Measurements from ENCODE around the gene NTRK2.

NTRK2 gene

DNA sequence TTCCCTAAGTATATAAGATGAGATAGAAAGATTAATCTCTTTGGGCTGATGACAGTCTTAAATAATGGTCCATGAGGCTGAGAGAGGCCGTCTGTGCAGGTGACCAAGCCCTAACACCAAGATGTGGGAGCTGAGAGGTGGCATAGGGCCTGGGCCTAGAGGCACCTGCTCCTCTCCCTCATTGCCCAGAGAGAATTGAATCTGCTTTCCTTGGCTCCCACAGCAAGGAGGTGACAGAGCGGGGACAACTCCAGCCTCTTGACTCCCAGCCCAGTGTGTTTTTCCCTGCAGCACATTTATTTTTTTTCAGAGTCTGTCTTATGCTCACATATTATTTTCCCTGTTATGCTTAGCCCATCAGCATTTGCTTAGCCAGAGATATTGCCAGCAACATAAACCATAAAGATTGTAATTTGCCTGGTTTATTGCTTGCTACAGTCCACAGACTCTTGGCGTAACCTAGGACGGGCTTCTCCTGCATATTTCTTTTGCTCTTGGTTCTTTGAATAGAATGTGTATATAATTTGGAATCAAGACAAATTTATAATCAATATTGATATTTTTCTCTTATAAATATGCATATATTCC, 105.6 kb downstream of the NTRK2 start:
- DNase-seq (ENCODE audit: low spot score): no peak
- TF ChIP-seq, protein P1, sequence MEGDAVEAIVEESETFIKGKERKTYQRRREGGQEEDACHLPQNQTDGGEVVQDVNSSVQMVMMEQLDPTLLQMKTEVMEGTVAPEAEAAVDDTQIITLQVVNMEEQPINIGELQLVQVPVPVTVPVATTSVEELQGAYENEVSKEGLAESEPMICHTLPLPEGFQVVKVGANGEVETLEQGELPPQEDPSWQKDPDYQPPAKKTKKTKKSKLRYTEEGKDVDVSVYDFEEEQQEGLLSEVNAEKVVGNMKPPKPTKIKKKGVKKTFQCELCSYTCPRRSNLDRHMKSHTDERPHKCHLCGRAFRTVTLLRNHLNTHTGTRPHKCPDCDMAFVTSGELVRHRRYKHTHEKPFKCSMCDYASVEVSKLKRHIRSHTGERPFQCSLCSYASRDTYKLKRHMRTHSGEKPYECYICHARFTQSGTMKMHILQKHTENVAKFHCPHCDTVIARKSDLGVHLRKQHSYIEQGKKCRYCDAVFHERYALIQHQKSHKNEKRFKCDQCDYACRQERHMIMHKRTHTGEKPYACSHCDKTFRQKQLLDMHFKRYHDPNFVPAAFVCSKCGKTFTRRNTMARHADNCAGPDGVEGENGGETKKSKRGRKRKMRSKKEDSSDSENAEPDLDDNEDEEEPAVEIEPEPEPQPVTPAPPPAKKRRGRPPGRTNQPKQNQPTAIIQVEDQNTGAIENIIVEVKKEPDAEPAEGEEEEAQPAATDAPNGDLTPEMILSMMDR (IDR thresholded peaks at IDR 0.05; ENCODE audit: extremely low read depth, missing control alignments): no peak

DNA sequence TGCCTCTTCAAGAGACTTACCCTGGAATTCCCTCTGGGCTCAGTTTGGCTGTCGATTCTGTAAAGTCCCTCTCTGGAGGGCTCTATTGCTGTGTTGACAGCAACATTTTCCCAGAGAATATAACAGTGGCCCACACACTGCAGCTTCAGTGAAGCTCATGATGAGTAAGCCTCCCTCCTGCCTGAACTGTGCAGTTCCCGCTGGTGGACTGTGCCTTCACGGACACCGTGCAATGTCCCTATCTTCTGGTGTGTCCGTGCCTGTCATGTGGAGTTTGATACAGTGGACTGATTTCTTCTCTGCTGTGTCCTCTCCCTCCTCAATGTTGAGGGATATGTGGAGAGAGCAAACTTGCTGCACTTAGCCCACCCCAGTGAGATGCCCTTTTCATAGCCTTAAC, 109.0 kb downstream of the NTRK2 start:
- DNase-seq (ENCODE audit: low spot score): no peak
- TF ChIP-seq, protein P1 (IDR thresholded peaks at IDR 0.05; ENCODE audit: extremely low read depth, missing control alignments): no peak

DNA sequence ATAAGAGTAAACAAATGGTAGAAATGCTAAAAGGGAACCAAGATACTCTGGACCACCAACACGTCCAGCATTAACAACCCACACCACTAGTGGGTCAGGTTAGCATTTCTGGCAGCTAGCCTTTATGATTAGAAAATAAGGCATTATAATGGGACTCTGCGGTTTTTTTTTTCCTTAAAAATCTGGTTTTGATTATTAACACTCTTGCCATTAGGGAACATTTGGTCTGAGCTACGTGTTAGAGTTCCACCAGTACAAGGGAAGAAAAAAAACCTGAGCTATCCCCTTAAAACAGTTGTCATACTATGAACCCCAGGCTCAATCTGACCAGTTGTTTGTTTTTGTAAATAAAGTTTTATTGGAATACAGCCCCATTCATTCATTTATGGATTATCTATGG, 110.4 kb downstream of the NTRK2 start:
- no peak for DNase-seq (ENCODE audit: low spot score)
- TF ChIP-seq, protein P1 (IDR thresholded peaks at IDR 0.05; ENCODE audit: extremely low read depth, missing control alignments): no peak

DNA sequence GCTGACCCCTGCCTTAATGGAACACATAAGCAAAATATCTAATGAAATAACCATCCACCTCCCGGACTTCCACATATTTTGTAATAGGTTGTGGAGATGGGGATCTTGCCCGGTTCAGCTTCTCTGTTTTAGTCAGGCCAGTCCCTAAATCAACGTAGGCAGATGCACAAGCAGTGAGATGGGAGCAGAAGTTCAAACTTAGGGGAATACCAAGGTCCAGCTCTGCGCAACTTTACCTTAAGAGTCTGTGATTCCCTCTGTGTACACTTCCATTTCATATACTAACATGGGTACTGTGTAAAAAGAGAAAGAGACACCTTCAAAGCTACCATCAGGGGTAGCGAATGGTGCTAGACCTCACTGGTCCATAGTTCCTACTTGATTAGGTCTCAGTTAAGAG, 110.9 kb downstream of the NTRK2 start:
- TF ChIP-seq, protein P1 (IDR thresholded peaks at IDR 0.05; ENCODE audit: extremely low read depth, missing control alignments): no peak
- no peak for DNase-seq (ENCODE audit: low spot score)

DNA sequence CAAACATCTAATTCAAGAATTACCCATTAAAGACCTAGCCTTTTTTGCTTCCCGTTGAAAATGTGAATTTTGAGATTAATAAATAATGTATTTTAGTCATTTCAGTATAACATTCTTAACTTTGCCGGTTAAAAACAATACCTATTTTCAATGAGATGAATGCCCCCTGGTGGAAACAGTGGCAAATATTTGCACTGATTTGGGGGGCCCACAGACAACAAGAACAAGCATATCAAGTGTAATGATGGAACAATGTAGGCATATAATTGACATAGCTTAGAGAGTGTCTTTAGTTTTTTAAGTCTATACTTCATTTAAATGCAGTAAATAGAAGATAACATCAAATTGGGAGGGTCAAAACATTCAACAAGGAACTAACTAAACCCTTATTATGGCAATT, 111.9 kb downstream of the NTRK2 start:
- DNase-seq (ENCODE audit: low spot score): peak; percentile 15

DNA sequence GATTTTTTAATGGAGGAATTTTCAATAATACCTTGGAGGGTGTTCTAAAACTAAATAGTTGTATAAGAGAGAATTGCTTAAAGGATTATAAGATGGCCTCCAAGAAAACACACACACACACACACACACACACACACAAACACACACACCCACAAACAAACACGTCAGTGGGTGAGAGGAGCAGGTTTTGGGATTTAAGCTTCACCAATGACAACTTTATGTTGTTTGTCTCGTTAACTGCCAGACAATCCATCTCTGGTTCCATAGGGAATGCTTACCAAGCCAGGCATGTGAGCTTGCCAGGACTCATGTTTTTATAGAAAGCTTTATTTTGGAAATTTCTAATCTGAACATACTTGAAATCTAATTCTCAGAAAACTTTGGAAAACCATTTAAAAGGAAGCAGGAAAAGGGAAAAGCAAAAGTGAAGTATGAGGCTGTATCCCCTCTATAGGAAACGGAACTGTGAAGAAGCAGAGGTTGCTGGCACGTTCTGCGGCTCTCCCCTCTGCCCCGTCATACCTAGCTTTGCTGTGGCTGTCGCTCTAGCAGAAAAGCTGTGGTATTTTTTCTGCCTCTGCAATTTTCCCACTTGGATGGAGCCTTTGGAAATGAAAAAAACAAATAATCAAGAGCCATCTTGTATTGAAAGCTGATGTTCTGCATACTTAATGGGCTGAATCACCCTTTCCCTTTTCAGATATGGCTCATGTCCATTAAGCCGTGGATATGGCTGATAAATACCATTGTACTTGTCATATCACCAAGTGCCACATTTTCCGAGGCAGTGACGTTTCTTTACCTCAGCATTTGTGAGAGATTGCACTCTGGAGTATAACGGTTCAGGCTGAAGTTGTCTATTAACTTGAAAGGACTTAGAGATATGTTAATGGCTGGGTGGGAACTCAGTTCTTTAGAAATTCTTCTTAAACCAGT, 112.7 kb downstream of the NTRK2 start:
- TF ChIP-seq, protein P1 (IDR thresholded peaks at IDR 0.05; ENCODE audit: extremely low read depth, missing control alignments): no peak
- DNase-seq (ENCODE audit: low spot score): no peak

More for the DNA sequence above, 111.9 kb downstream of the NTRK2 start:
- TF ChIP-seq, protein P1 (IDR thresholded peaks at IDR 0.05; ENCODE audit: extremely low read depth, missing control alignments): peak; percentile 17

Measured in GM20000 (cell line).